Measurements from ENCODE around the gene KY.

The KY gene

GRCh38 chr3:134620476-134621115 lies 30.2 kb downstream of the KY start:
- TF ChIP-seq TCF12 (IDR thresholded peaks at IDR 0.05; ENCODE audit: low read depth): no peak

- TF ChIP-seq EP300 (IDR thresholded peaks at IDR 0.05; ENCODE audit: borderline replicate concordance): no peak
- TF ChIP-seq FOXM1 (IDR thresholded peaks at IDR 0.05; ENCODE audit: borderline replicate concordance, low read depth): no peak
- TF ChIP-seq CREB1 (IDR thresholded peaks at IDR 0.05; ENCODE audit: low read depth): no peak
- no peak for TF ChIP-seq USF1 (IDR thresholded peaks at IDR 0.05)
- no peak for TF ChIP-seq TCF12 (IDR thresholded peaks at IDR 0.05; ENCODE audit: low read depth)
- no peak for TF ChIP-seq TAF1 (IDR thresholded peaks at IDR 0.05; ENCODE audit: low read depth)
- no peak for TF ChIP-seq NFIC (IDR thresholded peaks at IDR 0.05)
- TF ChIP-seq ZBTB7A (IDR thresholded peaks at IDR 0.05; ENCODE audit: low read depth): no peak
- TF ChIP-seq TEAD4 (IDR thresholded peaks at IDR 0.05): no peak
- TF ChIP-seq YY1 (IDR thresholded peaks at IDR 0.05; ENCODE audit: low read depth): no peak
- TF ChIP-seq EGR1 (IDR thresholded peaks at IDR 0.05): no peak
- TF ChIP-seq MAX (IDR thresholded peaks at IDR 0.05): no peak
- no peak for TF ChIP-seq REST (IDR thresholded peaks at IDR 0.05; ENCODE audit: low read depth)
- no peak for TF ChIP-seq RAD21 (IDR thresholded peaks at IDR 0.05; ENCODE audit: low read depth)
- TF ChIP-seq CEBPB (IDR thresholded peaks at IDR 0.05): no peak
These were observed 30.9 kb downstream of the KY start for GRCh38 chr3:134619884-134620445.

GRCh38 chr3:134619301-134619615 lies 31.6 kb downstream of the KY start:
- no peak for TF ChIP-seq CREB1 (IDR thresholded peaks at IDR 0.05; ENCODE audit: low read depth)
- TF ChIP-seq MAX (IDR thresholded peaks at IDR 0.05): no peak
- TF ChIP-seq TCF12 (IDR thresholded peaks at IDR 0.05; ENCODE audit: low read depth): no peak
- TF ChIP-seq TEAD4 (IDR thresholded peaks at IDR 0.05): no peak
- no peak for TF ChIP-seq NFIC (IDR thresholded peaks at IDR 0.05)
- TF ChIP-seq RAD21 (IDR thresholded peaks at IDR 0.05; ENCODE audit: low read depth): no peak
- TF ChIP-seq EP300 (IDR thresholded peaks at IDR 0.05; ENCODE audit: borderline replicate concordance): no peak
- no peak for TF ChIP-seq CEBPB (IDR thresholded peaks at IDR 0.05)
- no peak for TF ChIP-seq YY1 (IDR thresholded peaks at IDR 0.05; ENCODE audit: low read depth)
- TF ChIP-seq ZBTB7A (IDR thresholded peaks at IDR 0.05; ENCODE audit: low read depth): no peak
- TF ChIP-seq EGR1 (IDR thresholded peaks at IDR 0.05): no peak

- TF ChIP-seq USF1 (IDR thresholded peaks at IDR 0.05) (no peak), YY1 (IDR thresholded peaks at IDR 0.05; ENCODE audit: low read depth) (no peak), REST (IDR thresholded peaks at IDR 0.05; ENCODE audit: low read depth) (no peak), RAD21 (IDR thresholded peaks at IDR 0.05; ENCODE audit: low read depth) (no peak), ZBTB7A (IDR thresholded peaks at IDR 0.05; ENCODE audit: low read depth) (no peak), TEAD4 (IDR thresholded peaks at IDR 0.05) (no peak), TAF1 (IDR thresholded peaks at IDR 0.05; ENCODE audit: low read depth) (no peak), CREB1 (IDR thresholded peaks at IDR 0.05; ENCODE audit: low read depth) (no peak), CEBPB (IDR thresholded peaks at IDR 0.05) (no peak), EP300 (IDR thresholded peaks at IDR 0.05; ENCODE audit: borderline replicate concordance) (no peak), MAX (IDR thresholded peaks at IDR 0.05) (no peak), TCF12 (IDR thresholded peaks at IDR 0.05; ENCODE audit: low read depth) (no peak), EGR1 (IDR thresholded peaks at IDR 0.05) (no peak), NFIC (IDR thresholded peaks at IDR 0.05) (no peak), FOXM1 (IDR thresholded peaks at IDR 0.05; ENCODE audit: borderline replicate concordance, low read depth) (no peak)
These were observed 32.1 kb downstream of the KY start for GRCh38 chr3:134618478-134619300.

All from Ishikawa (cell line).